CD4-positive, alpha-beta memory T cell (primary cell): ENCODE data around the gene SHFL. TPM values are rescaled to one million over a fixed set of nuclear protein-coding genes. Genes with fewer than 3 reads are reported as not detected.
A peak's percentile ranks its signal among the peaks of the same experiment; 100 is the strongest.

ENCODE experiments used
- CTCF ChIA-PET: fragments of 350-600 bp; sonication (Branson Sonifier 250); formaldehyde crosslinking; loops from one replicate; lab custom pipeline; 2021; ENCODE audit warnings: inconsistent platforms; ENCODE audit not compliant: partially characterized antibody; lab: Charles Lee
- POLR2A ChIA-PET: fragments of 350-600 bp; sonication (Branson Sonifier 250); formaldehyde crosslinking; loops from one replicate; lab custom pipeline; 2021; ENCODE audit not compliant: partially characterized antibody; lab: Charles Lee
- DNase-seq, 5 donors: peaks; one replicate each; pipeline versions ENCODE4 v3.0.0 to v3.0.0-alpha.2; 2020 to 2022; ENCODE audit warnings: mixed read lengths in 1 of 5
- H3K27ac ChIP-seq: one replicate; pipeline ENCODE4 v1.7.0; 2013; ENCODE audit warnings: low read depth, low read length
- H3K27me3 ChIP-seq: 2 replicates; pipeline ENCODE4 v1.7.0; 2013; ENCODE audit warnings: mild to moderate bottlenecking, low read length, moderate library complexity; ENCODE audit not compliant: insufficient read depth
- H3K36me3 ChIP-seq: 2 replicates; pipeline ENCODE4 v1.7.0; 2013; ENCODE audit warnings: mild to moderate bottlenecking, low read length, moderate library complexity; ENCODE audit not compliant: insufficient read depth
- H3K4me1 ChIP-seq: 2 replicates; pipeline ENCODE4 v1.7.0; 2013; ENCODE audit warnings: mild to moderate bottlenecking, low read length, moderate library complexity; ENCODE audit not compliant: insufficient read depth
- H3K4me3 ChIP-seq, 2 donors: one replicate each; pipeline ENCODE4 v1.7.0; 2013; ENCODE audit warnings: low read length in 2 of 2, mild to moderate bottlenecking in 1 of 2
- H3K9me3 ChIP-seq, 2 donors: one replicate each; pipeline ENCODE4 v1.7.0; 2013; ENCODE audit warnings: low read length in 2 of 2, control low read depth in 1 of 2; ENCODE audit not compliant: control insufficient read depth in 1 of 2
- H3K27ac Mint-ChIP-seq, 7 donors: one replicate each; pipeline ENCODE4 v1.8.0; 2020 to 2021; ENCODE audit warnings: mixed read lengths in 7 of 7, mild to moderate bottlenecking in 6 of 7, inconsistent platforms in 3 of 7, moderate library complexity in 3 of 7
- H3K27me3 Mint-ChIP-seq, 2 donors: one replicate each; pipeline ENCODE4 v1.8.0; 2020 to 2021; ENCODE audit warnings: mixed read lengths in 2 of 2
- H3K36me3 Mint-ChIP-seq, 2 donors: one replicate each; pipeline ENCODE4 v1.8.0; 2020 to 2021; ENCODE audit warnings: mixed read lengths in 2 of 2, inconsistent platforms in 1 of 2, mild to moderate bottlenecking in 1 of 2
- H3K4me1 Mint-ChIP-seq, 4 donors: one replicate each; pipeline ENCODE4 v1.8.0; 2020 to 2021; ENCODE audit warnings: mixed read lengths in 4 of 4, mild to moderate bottlenecking in 1 of 4
- H3K4me3 Mint-ChIP-seq, 8 donors: one replicate each; pipeline ENCODE4 v1.8.0; 2020 to 2021; ENCODE audit warnings: mixed read lengths in 8 of 8, mild to moderate bottlenecking in 7 of 8, moderate library complexity in 6 of 8, inconsistent platforms in 3 of 8
- H3K9me3 Mint-ChIP-seq, 8 donors: one replicate each; pipeline ENCODE4 v1.8.0; 2020 to 2021; ENCODE audit warnings: mixed read lengths in 8 of 8, mild to moderate bottlenecking in 5 of 8, inconsistent platforms in 3 of 8, moderate library complexity in 1 of 8
- intact Hi-C: fragments of 100-400 bp; cut with micrococcal nuclease; formaldehyde crosslinking; loops from one replicate; pipeline ENCODE4 v1.15.1; 2023
- polyA plus RNA-seq, 2 donors: library from polyadenylated mRNA; unstranded; fragments of 300-500 nt; fragmentation: Illumina TruSeq; gene quantifications; one replicate each; pipeline ENCODE4 v1.2.3, GENCODE V29; 2021
- total RNA-seq, 2 experiments: library from RNA; stranded (reverse); gene quantifications; one replicate each; pipeline ENCODE4 v1.2.3, GENCODE V29; 2021

The SHFL gene
- total and polyA plus RNA-seq, 4 experiments from 2014 or later: 25.7 to 112 (median 85.0) TPM

DNA sequence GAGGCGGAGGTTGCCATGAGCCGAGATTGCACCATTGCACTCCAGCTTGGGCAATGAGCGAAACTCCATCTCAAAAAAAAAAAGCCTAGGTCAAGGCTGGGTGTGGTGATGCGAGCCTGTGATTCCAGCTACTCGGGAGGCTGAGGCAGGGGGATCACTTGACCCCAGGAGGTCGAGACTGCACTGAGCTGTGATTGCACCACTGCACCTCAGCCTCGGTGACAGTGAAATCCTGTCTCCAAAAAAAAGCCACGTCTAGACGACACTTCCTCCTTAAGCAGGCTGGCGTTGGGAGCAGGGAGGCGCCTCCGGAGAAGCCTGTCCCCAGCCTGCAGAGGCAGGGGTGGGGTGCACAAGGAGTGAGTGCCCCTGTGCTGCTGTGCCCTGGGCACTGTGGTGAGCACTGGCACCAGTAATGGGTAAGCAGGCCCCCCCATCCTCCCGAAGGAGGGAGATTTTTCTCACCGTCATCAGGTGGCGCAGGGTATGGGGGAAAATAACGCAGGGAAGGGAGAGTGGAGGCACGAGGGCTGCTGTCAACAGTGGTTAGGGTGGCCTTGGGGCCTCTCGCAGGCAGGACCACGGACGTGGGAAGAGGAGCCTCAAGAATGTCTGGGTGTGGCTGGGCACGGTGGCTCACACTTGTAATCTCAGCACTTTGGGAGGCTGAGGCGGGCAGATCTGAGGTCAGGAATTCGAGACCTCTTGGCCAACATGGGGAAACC lies 26.1 kb downstream of the SHFL start:
- ChIA-PET POLR2A (interaction anchor here (0.6 to 10.9 kb wide), 7 partner anchors 9 to 139 kb away, joined by 3 to 172 read pairs (median 14); partner anchors contain the start of genes ANGPTL6, COL5A3, MRPL4 and PPAN), CTCF (interaction anchor here (0.9 to 7.5 kb wide), 9 partner anchors 9 to 137 kb away, joined by 3 to 99 read pairs (median 8); partner anchors contain the start of gene ANGPTL6)
- peaks cover 66% of the 10 kb centered on the region for H3K36me3 ChIP-seq
- peaks cover 0 to 4% (median 0%) of the 10 kb centered on the region in 8 donors for H3K9me3 Mint-ChIP-seq
- peaks cover 26 to 78% (median 38%) of the 10 kb centered on the region in 4 donors for H3K4me1 Mint-ChIP-seq
- peak overlapping the region; percentile 54 to 89 (median 78) for H3K4me3 Mint-ChIP-seq
- no peaks in the 10 kb centered on the region for H3K9me3 ChIP-seq
- DNase-seq: peak; percentile 44 to 87 (median 57)
- intact Hi-C loops: loop anchor here (1.0 to 2.0 kb wide), 2 partner anchors 13 to 177 kb away; no protein-coding TSS in a partner anchor
- H3K27ac Mint-ChIP-seq: peak overlapping the region; percentile 91 to 97 (median 95)
- no peaks in the 10 kb centered on the region for H3K27me3 ChIP-seq
- H3K4me1 ChIP-seq: peaks cover 57% of the 10 kb centered on the region
- H3K36me3 Mint-ChIP-seq: peaks cover 27 to 53% of the 10 kb centered on the region in 2 donors
- H3K4me3 ChIP-seq: no peak overlapping the region
- H3K27ac ChIP-seq: peak overlapping the region; percentile 66
- no peaks in the 10 kb centered on the region for H3K27me3 Mint-ChIP-seq

DNA sequence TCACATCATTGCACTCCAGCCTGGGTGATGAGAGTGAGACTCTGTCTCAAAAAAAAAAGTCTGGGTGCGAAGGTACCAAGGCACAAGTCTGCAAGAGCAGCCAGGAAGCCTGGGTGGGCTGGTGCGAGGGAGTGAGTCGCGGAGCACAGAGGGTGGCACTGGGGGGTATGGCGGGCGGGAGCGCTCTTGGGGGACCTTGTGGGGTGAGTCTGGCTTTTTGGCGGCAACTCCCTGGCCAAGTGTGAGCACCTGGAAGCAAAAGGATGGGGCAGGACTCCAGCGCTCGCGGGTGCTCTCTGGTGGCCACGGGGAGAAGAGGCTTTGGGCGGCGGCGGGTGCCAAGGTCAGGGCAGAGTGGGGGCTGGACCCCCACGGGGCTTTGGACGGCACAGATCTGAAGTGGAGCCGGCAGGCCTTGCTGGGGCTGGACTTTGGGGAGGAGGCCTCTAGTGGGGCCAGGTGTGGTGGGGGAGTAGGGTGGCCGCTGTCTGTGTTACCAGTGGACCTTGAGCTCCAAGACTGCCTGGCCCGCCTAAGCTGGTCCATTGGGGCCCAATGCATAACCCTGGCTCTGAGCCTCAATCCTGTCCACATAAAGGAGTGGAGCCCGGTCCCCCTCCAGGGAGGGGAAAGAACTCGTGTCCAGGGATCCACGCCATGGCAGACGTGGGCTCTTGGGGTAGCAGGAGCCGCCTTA lies 26.9 kb downstream of the SHFL start:
- no peaks in the 10 kb centered on the region for H3K9me3 ChIP-seq
- DNase-seq: peak; percentile 65 to 77 (median 68)
- Mint-ChIP-seq H3K4me3 (peak overlapping the region; percentile 55 to 89 (median 78)), H3K27me3 (no peaks in the 10 kb centered on the region), H3K4me1 (peaks cover 22 to 74% (median 31%) of the 10 kb centered on the region in 4 donors), H3K27ac (peak overlapping the region; percentile 91 to 97 (median 95)), H3K36me3 (peaks cover 28 to 53% of the 10 kb centered on the region in 2 donors), H3K9me3 (peaks cover 0 to 4% (median 0%) of the 10 kb centered on the region in 8 donors)
- H3K4me3 ChIP-seq: no peak overlapping the region
- peaks cover 56% of the 10 kb centered on the region for H3K4me1 ChIP-seq
- peaks cover 63% of the 10 kb centered on the region for H3K36me3 ChIP-seq
- intact Hi-C loops: loop anchor here (1.0 to 2.0 kb wide), 3 partner anchors 14 to 178 kb away; no protein-coding TSS in a partner anchor
- H3K27ac ChIP-seq: peak overlapping the region; percentile 66
- CTCF ChIA-PET: interaction anchor here (0.6 to 7.5 kb wide), 10 partner anchors 8 to 182 kb away, joined by 3 to 99 read pairs (median 7); partner anchors contain the start of gene ANGPTL6
- POLR2A ChIA-PET: interaction anchor here (0.6 to 10.9 kb wide), 11 partner anchors 10 to 138 kb away, joined by 3 to 172 read pairs (median 3); partner anchors contain the start of genes ANGPTL6, DNMT1, MRPL4 and PPAN
- no peaks in the 10 kb centered on the region for H3K27me3 ChIP-seq

DNA sequence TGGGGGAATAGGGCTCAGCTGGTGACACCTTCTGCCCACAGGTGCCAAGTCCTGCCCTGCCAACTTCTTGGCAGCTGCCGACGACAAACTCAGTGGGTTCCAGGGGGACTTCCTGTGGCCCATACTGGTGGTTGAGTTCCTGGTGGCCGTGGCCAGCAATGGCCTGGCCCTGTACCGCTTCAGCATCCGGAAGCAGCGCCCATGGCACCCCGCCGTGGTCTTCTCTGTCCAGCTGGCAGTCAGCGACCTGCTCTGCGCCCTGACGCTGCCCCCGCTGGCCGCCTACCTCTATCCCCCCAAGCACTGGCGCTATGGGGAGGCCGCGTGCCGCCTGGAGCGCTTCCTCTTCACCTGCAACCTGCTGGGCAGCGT lies 27.5 kb downstream of the SHFL start:
- Histone ChIP-seq H3K4me3 (no peak overlapping the region), H3K9me3 (no peaks in the 10 kb centered on the region), H3K36me3 (peaks cover 58% of the 10 kb centered on the region), H3K4me1 (peaks cover 56% of the 10 kb centered on the region), H3K27ac (peak overlapping the region; percentile 66), H3K27me3 (no peaks in the 10 kb centered on the region)
- peak in 1 of 5 donors; percentile 19 for DNase-seq
- intact Hi-C loops: loop anchor here (1.0 to 2.0 kb wide), 2 partner anchors 39 to 179 kb away; no protein-coding TSS in a partner anchor
- Mint-ChIP-seq H3K4me3 (peak overlapping the region in 2 of 8 donors; percentile 17 to 89), H3K4me1 (peaks cover 20 to 74% (median 28%) of the 10 kb centered on the region in 4 donors), H3K9me3 (peaks cover 0 to 4% (median 0%) of the 10 kb centered on the region in 8 donors), H3K36me3 (peaks cover 28 to 47% of the 10 kb centered on the region in 2 donors), H3K27me3 (no peaks in the 10 kb centered on the region), H3K27ac (peak overlapping the region in 5 of 7 donors; percentile 41 to 96 (median 60))
- ChIA-PET POLR2A (interaction anchor here (0.6 to 10.9 kb wide), 12 partner anchors 10 to 137 kb away, joined by 3 to 172 read pairs (median 3); partner anchors contain the start of genes ANGPTL6, DNMT1, MRPL4 and PPAN), CTCF (interaction anchor here (0.6 to 7.5 kb wide), 9 partner anchors 8 to 182 kb away, joined by 3 to 99 read pairs (median 8); partner anchors contain the start of gene ANGPTL6)

DNA sequence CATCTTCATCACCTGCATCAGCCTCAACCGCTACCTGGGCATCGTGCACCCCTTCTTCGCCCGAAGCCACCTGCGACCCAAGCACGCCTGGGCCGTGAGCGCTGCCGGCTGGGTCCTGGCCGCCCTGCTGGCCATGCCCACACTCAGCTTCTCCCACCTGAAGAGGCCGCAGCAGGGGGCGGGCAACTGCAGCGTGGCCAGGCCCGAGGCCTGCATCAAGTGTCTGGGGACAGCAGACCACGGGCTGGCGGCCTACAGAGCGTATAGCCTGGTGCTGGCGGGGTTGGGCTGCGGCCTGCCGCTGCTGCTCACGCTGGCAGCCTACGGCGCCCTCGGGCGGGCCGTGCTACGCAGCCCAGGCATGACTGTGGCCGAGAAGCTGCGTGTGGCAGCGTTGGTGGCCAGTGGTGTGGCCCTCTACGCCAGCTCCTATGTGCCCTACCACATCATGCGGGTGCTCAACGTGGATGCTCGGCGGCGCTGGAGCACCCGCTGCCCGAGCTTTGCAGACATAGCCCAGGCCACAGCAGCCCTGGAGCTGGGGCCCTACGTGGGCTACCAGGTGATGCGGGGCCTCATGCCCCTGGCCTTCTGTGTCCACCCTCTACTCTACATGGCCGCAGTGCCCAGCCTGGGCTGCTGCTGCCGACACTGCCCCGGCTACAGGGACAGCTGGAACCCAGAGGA lies 28.0 kb downstream of the SHFL start:
- peak in 1 of 5 donors; percentile 20 for DNase-seq
- ChIA-PET CTCF (interaction anchor here (0.7 to 7.5 kb wide), 8 partner anchors 7 to 183 kb away, joined by 3 to 99 read pairs (median 8); partner anchors contain the start of gene ANGPTL6), POLR2A (interaction anchor here (0.6 to 10.9 kb wide), 13 partner anchors 11 to 356 kb away, joined by 3 to 172 read pairs (median 3); partner anchors contain the start of genes ANGPTL6, FBXL12, MRPL4 and PPAN)
- no peaks in the 10 kb centered on the region for H3K27me3 ChIP-seq
- Mint-ChIP-seq H3K27ac (peak overlapping the region in 4 of 7 donors; percentile 41 to 96 (median 56)), H3K27me3 (no peaks in the 10 kb centered on the region), H3K9me3 (peaks cover 0 to 4% (median 0%) of the 10 kb centered on the region in 8 donors), H3K36me3 (peaks cover 28 to 50% of the 10 kb centered on the region in 2 donors), H3K4me3 (peak overlapping the region in 3 of 8 donors; percentile 17 to 39 (median 29)), H3K4me1 (peaks cover 20 to 77% (median 31%) of the 10 kb centered on the region in 4 donors)
- peaks cover 61% of the 10 kb centered on the region for H3K4me1 ChIP-seq
- no peak overlapping the region for H3K4me3 ChIP-seq
- intact Hi-C loops: loop anchor here (1.0 to 2.0 kb wide), 2 partner anchors 40 to 179 kb away; no protein-coding TSS in a partner anchor
- peaks cover 57% of the 10 kb centered on the region for H3K36me3 ChIP-seq
- H3K9me3 ChIP-seq: no peaks in the 10 kb centered on the region
- H3K27ac ChIP-seq: peak overlapping the region; percentile 66

DNA sequence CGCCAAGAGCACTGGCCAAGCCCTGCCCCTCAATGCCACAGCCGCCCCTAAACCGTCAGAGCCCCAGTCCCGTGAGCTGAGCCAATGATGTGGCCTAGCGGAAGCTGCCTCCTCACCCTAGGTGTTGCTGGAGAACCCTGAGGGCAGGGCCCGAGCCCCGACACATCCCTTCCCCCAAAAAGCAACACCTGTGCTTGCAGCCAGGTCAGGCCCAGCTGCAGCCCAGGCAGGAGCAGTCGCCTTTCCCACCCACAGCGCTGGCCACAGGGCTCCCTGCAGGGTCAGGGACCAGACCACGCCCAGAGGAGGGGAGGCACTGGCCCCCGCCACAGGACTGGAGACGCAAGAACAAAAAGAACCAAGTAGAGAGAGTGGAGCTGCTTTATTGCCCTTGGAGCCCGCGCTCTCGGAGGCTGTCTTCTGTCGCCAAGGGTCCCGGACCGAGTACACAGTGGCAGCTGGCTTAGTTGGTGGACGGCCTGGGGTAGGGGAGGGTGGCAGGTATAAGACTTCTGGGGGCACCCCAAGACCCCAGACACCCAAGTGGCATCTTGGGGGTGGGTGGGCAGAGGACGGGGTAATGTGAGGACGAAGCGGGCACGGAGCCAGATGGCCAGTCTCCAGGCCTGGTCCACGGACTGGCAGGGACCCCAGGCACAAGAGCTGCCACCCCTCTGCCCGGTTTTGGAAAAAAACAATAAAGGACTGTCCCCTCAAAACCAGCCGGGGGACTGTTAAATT lies 28.7 kb downstream of the SHFL start:
- Mint-ChIP-seq H3K4me3 (peak overlapping the region in 2 of 8 donors; percentile 29 to 39), H3K27ac (peak overlapping the region in 2 of 7 donors; percentile 52 to 82), H3K4me1 (peaks cover 23 to 75% (median 35%) of the 10 kb centered on the region in 4 donors), H3K36me3 (peaks cover 23 to 57% of the 10 kb centered on the region in 2 donors), H3K27me3 (no peaks in the 10 kb centered on the region), H3K9me3 (peaks cover 0 to 4% (median 0%) of the 10 kb centered on the region in 8 donors)
- Histone ChIP-seq H3K4me1 (peaks cover 58% of the 10 kb centered on the region), H3K4me3 (no peak overlapping the region), H3K9me3 (no peaks in the 10 kb centered on the region), H3K27ac (no peak overlapping the region), H3K27me3 (no peaks in the 10 kb centered on the region), H3K36me3 (peaks cover 49% of the 10 kb centered on the region)
- ChIA-PET POLR2A (interaction anchor here (0.6 to 10.9 kb wide), 9 partner anchors 12 to 355 kb away, joined by 3 to 172 read pairs (median 4); partner anchors contain the start of genes ANGPTL6, FBXL12, MRPL4 and PPAN), CTCF (interaction anchor here (0.6 to 7.5 kb wide), 4 partner anchors 12 to 274 kb away, joined by 3 to 99 read pairs (median 14); partner anchors contain the start of gene ANGPTL6)
- intact Hi-C loops: no loop called here
- DNase-seq: no peak
